ENCODE measurements around the gene IGF2BP2. TPM values are rescaled to one million over a fixed set of nuclear protein-coding genes. Genes with fewer than 3 reads are reported as not detected.

Gene IGF2BP2
- total RNA-seq, 4 donors from 2014 or later, result 5.4 to 7.9 (median 6.2) TPM

DNA sequence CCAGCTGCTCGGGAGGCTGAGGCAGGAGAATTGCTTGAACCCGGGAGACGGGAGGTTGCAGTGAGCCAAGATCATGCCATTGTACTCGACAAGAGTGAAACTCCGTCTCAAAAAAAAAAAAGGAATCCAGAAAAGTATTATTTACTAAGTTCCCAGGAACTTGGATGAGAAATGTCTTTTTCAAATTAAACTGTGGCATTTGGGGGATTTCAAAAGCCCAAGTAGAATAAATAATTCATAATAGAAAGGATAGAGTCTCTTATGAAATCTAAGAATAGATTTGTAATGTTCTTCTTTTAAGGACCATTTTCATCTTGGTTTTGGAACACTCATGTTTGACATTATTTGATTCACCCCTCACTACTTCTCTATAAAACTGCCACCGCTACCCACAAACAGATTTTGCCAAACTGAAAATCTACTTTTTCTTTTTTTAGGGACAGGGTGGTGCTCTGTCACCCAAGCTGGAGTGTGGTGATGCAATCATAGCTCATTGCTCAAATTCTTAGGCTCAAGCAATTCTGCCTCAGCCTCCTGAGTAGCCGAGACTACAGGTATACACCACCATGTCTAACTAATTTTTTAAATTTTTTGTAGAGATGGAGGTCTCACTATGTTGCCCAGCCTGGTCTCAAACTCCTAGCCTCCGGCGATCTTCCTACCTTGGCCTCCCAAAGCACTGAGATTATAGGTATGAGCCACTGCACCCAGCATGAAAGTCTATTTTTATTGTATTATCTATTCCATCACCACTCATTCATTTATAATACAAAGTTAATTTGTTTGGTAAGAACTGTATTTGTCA, 139.4 kb downstream of the IGF2BP2 start:
- intact Hi-C loops (cut with DNase I), result no loop called here
- H3K36me3 ChIP-seq, result peaks cover 0 to 9% (median 0%) of the 10 kb centered on the region in 4 donors
- no peaks in the 10 kb centered on the region for H3K9me3 ChIP-seq

DNA sequence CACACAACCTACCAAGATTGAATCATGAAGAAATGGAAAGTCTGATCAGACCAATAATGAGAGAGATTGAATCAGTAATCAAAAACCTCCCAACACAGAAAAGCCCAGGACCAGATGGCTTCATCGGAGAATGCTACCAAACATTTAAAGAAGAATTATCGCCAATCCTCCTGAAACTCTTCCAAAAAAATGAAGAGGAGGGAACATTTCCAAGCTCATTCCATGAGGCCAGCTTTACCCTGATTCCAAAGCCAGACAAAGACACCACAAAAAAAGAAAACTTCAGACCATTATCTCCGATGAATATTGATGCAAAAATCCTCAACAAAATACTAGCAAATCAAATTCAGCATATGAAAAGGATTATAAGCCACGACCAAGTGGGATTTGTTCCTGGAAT, 144.6 kb downstream of the IGF2BP2 start:
- Histone ChIP-seq H3K27me3 (peaks cover 0 to 4% (median 0%) of the 10 kb centered on the region in 4 donors), H3K36me3 (peaks cover 0 to 3% (median 0%) of the 10 kb centered on the region in 4 donors), H3K4me3 (no peak overlapping the region), H3K4me1 (no peaks in the 10 kb centered on the region), H3K9me3 (peaks cover 0 to 9% (median 5%) of the 10 kb centered on the region in 4 donors), H3K27ac (replicated peaks in 1 of 4) (no peak overlapping the region)
- intact Hi-C loops (cut with DNase I), result no loop called here
- no peak for TF ChIP-seq EP300 (IDR thresholded peaks at IDR 0.05)
- TF ChIP-seq POLR2AphosphoS5 (IDR thresholded peaks at IDR 0.05), result no peak
- TF ChIP-seq, protein P1, sequence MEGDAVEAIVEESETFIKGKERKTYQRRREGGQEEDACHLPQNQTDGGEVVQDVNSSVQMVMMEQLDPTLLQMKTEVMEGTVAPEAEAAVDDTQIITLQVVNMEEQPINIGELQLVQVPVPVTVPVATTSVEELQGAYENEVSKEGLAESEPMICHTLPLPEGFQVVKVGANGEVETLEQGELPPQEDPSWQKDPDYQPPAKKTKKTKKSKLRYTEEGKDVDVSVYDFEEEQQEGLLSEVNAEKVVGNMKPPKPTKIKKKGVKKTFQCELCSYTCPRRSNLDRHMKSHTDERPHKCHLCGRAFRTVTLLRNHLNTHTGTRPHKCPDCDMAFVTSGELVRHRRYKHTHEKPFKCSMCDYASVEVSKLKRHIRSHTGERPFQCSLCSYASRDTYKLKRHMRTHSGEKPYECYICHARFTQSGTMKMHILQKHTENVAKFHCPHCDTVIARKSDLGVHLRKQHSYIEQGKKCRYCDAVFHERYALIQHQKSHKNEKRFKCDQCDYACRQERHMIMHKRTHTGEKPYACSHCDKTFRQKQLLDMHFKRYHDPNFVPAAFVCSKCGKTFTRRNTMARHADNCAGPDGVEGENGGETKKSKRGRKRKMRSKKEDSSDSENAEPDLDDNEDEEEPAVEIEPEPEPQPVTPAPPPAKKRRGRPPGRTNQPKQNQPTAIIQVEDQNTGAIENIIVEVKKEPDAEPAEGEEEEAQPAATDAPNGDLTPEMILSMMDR (IDR thresholded peaks at IDR 0.05), result no peak
- TF ChIP-seq POLR2A (IDR thresholded peaks at IDR 0.05; ENCODE audit: low read depth), result no peak
- no peak for DNase-seq (ENCODE audit: extremely low spot score)
- 90% methylated on average over 4 of the region's 4 CpGs for WGBS

More for the DNA sequence above, 139.4 kb downstream of the IGF2BP2 start:
- Histone ChIP-seq H3K27ac (replicated peaks in 1 of 4) (no peak overlapping the region), H3K27me3 (peaks cover 0 to 9% (median 0%) of the 10 kb centered on the region in 4 donors), H3K4me1 (no peaks in the 10 kb centered on the region), H3K4me3 (no peak overlapping the region)
- no peak for TF ChIP-seq POLR2AphosphoS5 (IDR thresholded peaks at IDR 0.05)
- TF ChIP-seq POLR2A (IDR thresholded peaks at IDR 0.05; ENCODE audit: low read depth), result no peak
- TF ChIP-seq EP300 (IDR thresholded peaks at IDR 0.05), result no peak
- TF ChIP-seq, protein P1 (IDR thresholded peaks at IDR 0.05), result no peak
- peak; percentile 31 for DNase-seq (ENCODE audit: extremely low spot score)
- 86% methylated on average over 9 of the region's 9 CpGs for WGBS

DNA sequence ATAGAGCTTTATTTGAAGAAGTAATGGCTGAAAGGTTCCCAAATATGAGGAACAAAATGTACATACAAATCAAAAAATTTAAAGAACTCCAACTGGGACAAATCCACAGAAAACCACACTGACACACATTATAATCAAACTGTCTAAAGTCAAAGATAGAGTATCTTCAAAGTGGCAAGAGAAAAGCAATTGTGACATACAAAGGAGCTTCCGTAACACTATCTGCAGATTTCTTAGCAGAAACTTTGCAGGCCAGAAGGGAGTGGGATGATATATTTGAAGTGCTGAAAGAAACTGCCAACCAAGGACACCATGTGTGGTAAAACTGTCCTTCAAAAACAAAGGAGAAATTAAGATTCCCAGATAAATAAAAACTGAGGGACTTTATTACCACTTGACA, 146.8 kb downstream of the IGF2BP2 start:
- 97% methylated on average over 1 of the region's 1 CpG for WGBS
- H3K4me1 ChIP-seq, result no peaks in the 10 kb centered on the region
- intact Hi-C loops (cut with DNase I), result no loop called here
- peaks cover 0 to 9% (median 5%) of the 10 kb centered on the region in 4 donors for H3K9me3 ChIP-seq
- peaks cover 0 to 11% (median 0%) of the 10 kb centered on the region in 4 donors for H3K36me3 ChIP-seq
- TF ChIP-seq, protein P1 (IDR thresholded peaks at IDR 0.05), result no peak
- TF ChIP-seq POLR2AphosphoS5 (IDR thresholded peaks at IDR 0.05), result no peak
- no peak for TF ChIP-seq EP300 (IDR thresholded peaks at IDR 0.05)
- TF ChIP-seq POLR2A (IDR thresholded peaks at IDR 0.05; ENCODE audit: low read depth), result no peak
- no peak overlapping the region for H3K4me3 ChIP-seq
- H3K27ac ChIP-seq (replicated peaks in 1 of 4), result no peak overlapping the region
- no peak for DNase-seq (ENCODE audit: extremely low spot score)
- no peaks in the 10 kb centered on the region for H3K27me3 ChIP-seq

DNA sequence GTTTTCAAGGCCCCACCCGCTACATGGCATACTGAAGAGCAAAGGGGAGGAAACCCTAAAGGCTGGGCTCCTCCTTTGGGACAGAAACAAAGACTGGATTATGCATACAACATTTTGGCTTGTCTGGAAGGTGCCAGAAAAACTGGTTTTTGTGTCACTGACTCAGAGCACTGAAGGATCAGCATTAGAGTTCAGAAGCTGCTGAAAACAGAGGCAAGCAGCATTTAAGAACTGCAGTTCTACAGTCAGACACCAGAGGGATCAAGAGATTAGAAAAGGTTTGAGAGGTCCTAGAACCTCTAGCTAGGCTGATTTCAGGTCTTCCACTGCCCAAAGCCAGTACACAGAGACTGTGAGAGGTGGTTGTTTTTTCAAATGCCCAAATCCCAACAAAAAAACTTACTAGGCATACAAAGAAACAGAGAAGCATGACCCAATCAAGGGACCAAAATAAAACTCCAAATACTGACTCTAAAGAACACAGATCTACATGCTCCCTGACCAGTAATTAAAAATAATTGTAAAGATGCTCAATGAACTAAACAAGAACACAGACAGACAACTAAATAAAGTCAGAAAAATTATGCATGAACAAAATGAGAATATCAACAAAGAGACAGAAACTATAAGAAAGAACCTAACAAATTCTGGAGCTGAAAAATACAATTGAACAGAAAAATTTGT, 147.6 kb downstream of the IGF2BP2 start:
- 75% methylated on average over 1 of the region's 1 CpG for WGBS
- H3K27ac ChIP-seq (replicated peaks in 1 of 4), result no peak overlapping the region
- H3K9me3 ChIP-seq, result peaks cover 0 to 9% (median 5%) of the 10 kb centered on the region in 4 donors
- TF ChIP-seq, protein P1 (IDR thresholded peaks at IDR 0.05), result peak in 2 of 3 experiments; percentile 38 to 55
- TF ChIP-seq POLR2A (IDR thresholded peaks at IDR 0.05; ENCODE audit: low read depth), result no peak
- no peak for TF ChIP-seq EP300 (IDR thresholded peaks at IDR 0.05)
- TF ChIP-seq POLR2AphosphoS5 (IDR thresholded peaks at IDR 0.05), result no peak
- H3K27me3 ChIP-seq, result no peaks in the 10 kb centered on the region
- DNase-seq (ENCODE audit: extremely low spot score), result no peak
- intact Hi-C loops (cut with DNase I), result no loop called here
- peaks cover 0 to 17% (median 0%) of the 10 kb centered on the region in 4 donors for H3K36me3 ChIP-seq
- no peaks in the 10 kb centered on the region for H3K4me1 ChIP-seq
- H3K4me3 ChIP-seq, result no peak overlapping the region
